HEK293 (cell line): ENCODE measurements around the gene WDR76.

Experiments used
- KLF1 ChIP-seq: fragments of 450-650 bp; formaldehyde crosslinking; IDR thresholded peaks from 2 replicates; pipeline ENCODE4 v1.5.1; 2016; ENCODE audit warnings: missing biosample characterization, missing genetic modification characterization
- PRDM10 ChIP-seq: fragments of 450-650 bp; formaldehyde crosslinking; IDR thresholded peaks from 2 replicates; pipeline ENCODE4 v1.5.1; 2016; ENCODE audit warnings: missing biosample characterization, missing genetic modification characterization
- ZBTB1 ChIP-seq: fragments of 450-650 bp; formaldehyde crosslinking; IDR thresholded peaks from 2 replicates; pipeline ENCODE4 v1.5.1; 2016; ENCODE audit warnings: missing biosample characterization, missing genetic modification characterization
- ZFP3 ChIP-seq: fragments of 450-650 bp; formaldehyde crosslinking; IDR thresholded peaks from 2 replicates; pipeline ENCODE4 v1.5.1; 2016; ENCODE audit warnings: low read depth, missing biosample characterization, missing genetic modification characterization
- ZNF121 ChIP-seq: fragments of 450-650 bp; formaldehyde crosslinking; IDR thresholded peaks from 2 replicates; pipeline ENCODE4 v1.5.1; 2016; ENCODE audit warnings: missing biosample characterization, missing genetic modification characterization
- ZNF239 ChIP-seq: fragments of 450-650 bp; formaldehyde crosslinking; IDR thresholded peaks from 2 replicates; pipeline ENCODE4 v1.5.1; 2016; ENCODE audit warnings: missing biosample characterization, missing genetic modification characterization
- ZNF274 ChIP-seq, 2 experiments: fragments of 200-500 bp in 1 of 2; fragments of 450-650 bp in 1 of 2; sonication (Bioruptor generic) in 1 of 2; formaldehyde crosslinking in 1 of 2; IDR thresholded peaks; 2 replicates each; pipeline versions ENCODE4 v1.5.1 to v1.6.1; 2014 to 2016; ENCODE audit warnings: borderline replicate concordance in 1 of 2, inconsistent platforms in 1 of 2, low read length in 1 of 2, missing biosample characterization in 1 of 2, missing genetic modification characterization in 1 of 2
- ZNF311 ChIP-seq: fragments of 450-650 bp; formaldehyde crosslinking; IDR thresholded peaks from 2 replicates; pipeline ENCODE4 v1.5.1; 2017; ENCODE audit warnings: missing biosample characterization, missing genetic modification characterization, borderline replicate concordance
- ZNF398 ChIP-seq: fragments of 450-650 bp; formaldehyde crosslinking; IDR thresholded peaks from 2 replicates; pipeline ENCODE4 v1.5.1; 2017; ENCODE audit warnings: missing biosample characterization, missing genetic modification characterization
- ZNF621 ChIP-seq: fragments of 450-650 bp; formaldehyde crosslinking; IDR thresholded peaks from 2 replicates; pipeline ENCODE4 v1.5.1; 2017; ENCODE audit warnings: missing biosample characterization, missing genetic modification characterization
- ZNF768 ChIP-seq: fragments of 450-650 bp; formaldehyde crosslinking; IDR thresholded peaks from 2 replicates; pipeline ENCODE4 v1.5.1; 2018; ENCODE audit warnings: missing biosample characterization, mild to moderate bottlenecking, missing genetic modification characterization
- TF ChIP-seq, protein P1 (sequence below): fragments of 450-650 bp; formaldehyde crosslinking; IDR thresholded peaks from 2 replicates; pipeline ENCODE4 v1.5.1; 2016; ENCODE audit warnings: missing biosample characterization, missing genetic modification characterization
- TF ChIP-seq, protein P2 (sequence below): fragments of 450-650 bp; formaldehyde crosslinking; IDR thresholded peaks from 2 replicates; pipeline ENCODE4 v1.5.1; 2016; ENCODE audit warnings: missing biosample characterization, missing genetic modification characterization
- TF ChIP-seq, protein P3 (sequence below): fragments of 450-650 bp; formaldehyde crosslinking; IDR thresholded peaks from 2 replicates; pipeline ENCODE4 v1.5.1; 2016; ENCODE audit warnings: missing biosample characterization, missing genetic modification characterization

GRCh38 chr15:43793647-43794046 is 33.2 kb upstream of the WDR76 start:
- TF ChIP-seq ZNF121 (tag by site-specific recombination) (no peak), ZBTB1 (tag by site-specific recombination) (no peak), KLF1 (tag by site-specific recombination) (no peak), ZNF768 (no peak), ZNF621 (tag by site-specific recombination) (no peak), ZNF274 (IDR thresholded peaks at IDR 0.05; ENCODE audit: low read length) (no peak), ZNF274 (tag by site-specific recombination; IDR thresholded peaks at IDR 0.05; ENCODE audit: borderline replicate concordance) (no peak), ZNF311 (no peak), PRDM10 (no peak), ZNF398 (tag by site-specific recombination) (no peak), ZFP3 (tag by site-specific recombination) (no peak), ZNF239 (tag by site-specific recombination) (no peak)
- TF ChIP-seq, protein P1, sequence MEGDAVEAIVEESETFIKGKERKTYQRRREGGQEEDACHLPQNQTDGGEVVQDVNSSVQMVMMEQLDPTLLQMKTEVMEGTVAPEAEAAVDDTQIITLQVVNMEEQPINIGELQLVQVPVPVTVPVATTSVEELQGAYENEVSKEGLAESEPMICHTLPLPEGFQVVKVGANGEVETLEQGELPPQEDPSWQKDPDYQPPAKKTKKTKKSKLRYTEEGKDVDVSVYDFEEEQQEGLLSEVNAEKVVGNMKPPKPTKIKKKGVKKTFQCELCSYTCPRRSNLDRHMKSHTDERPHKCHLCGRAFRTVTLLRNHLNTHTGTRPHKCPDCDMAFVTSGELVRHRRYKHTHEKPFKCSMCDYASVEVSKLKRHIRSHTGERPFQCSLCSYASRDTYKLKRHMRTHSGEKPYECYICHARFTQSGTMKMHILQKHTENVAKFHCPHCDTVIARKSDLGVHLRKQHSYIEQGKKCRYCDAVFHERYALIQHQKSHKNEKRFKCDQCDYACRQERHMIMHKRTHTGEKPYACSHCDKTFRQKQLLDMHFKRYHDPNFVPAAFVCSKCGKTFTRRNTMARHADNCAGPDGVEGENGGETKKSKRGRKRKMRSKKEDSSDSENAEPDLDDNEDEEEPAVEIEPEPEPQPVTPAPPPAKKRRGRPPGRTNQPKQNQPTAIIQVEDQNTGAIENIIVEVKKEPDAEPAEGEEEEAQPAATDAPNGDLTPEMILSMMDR (tag by site-specific recombination) = no peak
- TF ChIP-seq, protein P2, sequence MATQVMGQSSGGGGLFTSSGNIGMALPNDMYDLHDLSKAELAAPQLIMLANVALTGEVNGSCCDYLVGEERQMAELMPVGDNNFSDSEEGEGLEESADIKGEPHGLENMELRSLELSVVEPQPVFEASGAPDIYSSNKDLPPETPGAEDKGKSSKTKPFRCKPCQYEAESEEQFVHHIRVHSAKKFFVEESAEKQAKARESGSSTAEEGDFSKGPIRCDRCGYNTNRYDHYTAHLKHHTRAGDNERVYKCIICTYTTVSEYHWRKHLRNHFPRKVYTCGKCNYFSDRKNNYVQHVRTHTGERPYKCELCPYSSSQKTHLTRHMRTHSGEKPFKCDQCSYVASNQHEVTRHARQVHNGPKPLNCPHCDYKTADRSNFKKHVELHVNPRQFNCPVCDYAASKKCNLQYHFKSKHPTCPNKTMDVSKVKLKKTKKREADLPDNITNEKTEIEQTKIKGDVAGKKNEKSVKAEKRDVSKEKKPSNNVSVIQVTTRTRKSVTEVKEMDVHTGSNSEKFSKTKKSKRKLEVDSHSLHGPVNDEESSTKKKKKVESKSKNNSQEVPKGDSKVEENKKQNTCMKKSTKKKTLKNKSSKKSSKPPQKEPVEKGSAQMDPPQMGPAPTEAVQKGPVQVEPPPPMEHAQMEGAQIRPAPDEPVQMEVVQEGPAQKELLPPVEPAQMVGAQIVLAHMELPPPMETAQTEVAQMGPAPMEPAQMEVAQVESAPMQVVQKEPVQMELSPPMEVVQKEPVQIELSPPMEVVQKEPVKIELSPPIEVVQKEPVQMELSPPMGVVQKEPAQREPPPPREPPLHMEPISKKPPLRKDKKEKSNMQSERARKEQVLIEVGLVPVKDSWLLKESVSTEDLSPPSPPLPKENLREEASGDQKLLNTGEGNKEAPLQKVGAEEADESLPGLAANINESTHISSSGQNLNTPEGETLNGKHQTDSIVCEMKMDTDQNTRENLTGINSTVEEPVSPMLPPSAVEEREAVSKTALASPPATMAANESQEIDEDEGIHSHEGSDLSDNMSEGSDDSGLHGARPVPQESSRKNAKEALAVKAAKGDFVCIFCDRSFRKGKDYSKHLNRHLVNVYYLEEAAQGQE (tag by site-specific recombination) = no peak
- TF ChIP-seq, protein P3, sequence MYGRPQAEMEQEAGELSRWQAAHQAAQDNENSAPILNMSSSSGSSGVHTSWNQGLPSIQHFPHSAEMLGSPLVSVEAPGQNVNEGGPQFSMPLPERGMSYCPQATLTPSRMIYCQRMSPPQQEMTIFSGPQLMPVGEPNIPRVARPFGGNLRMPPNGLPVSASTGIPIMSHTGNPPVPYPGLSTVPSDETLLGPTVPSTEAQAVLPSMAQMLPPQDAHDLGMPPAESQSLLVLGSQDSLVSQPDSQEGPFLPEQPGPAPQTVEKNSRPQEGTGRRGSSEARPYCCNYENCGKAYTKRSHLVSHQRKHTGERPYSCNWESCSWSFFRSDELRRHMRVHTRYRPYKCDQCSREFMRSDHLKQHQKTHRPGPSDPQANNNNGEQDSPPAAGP = no peak
